ENCODE results near the gene TBCA. TPM values are rescaled to one million over a fixed set of nuclear protein-coding genes. Genes with fewer than 3 reads are reported as not detected.
A peak's percentile ranks its signal among the peaks of the same experiment; 100 is the strongest.

The TBCA gene
- total RNA-seq, 4 donors from 2014 or later, result 128 to 152 (median 146) TPM

GRCh38 chr5:77778881-77779438 lies 2.8 kb upstream of the TBCA start:
- H3K9me3 ChIP-seq, result no peaks in the 10 kb centered on the region
- no peak for DNase-seq (ENCODE audit: extremely low spot score)
- no peaks in the 10 kb centered on the region for H3K36me3 ChIP-seq
- no peak for TF ChIP-seq EP300 (IDR thresholded peaks at IDR 0.05)
- TF ChIP-seq CTCF (IDR thresholded peaks at IDR 0.05), result no peak
- TF ChIP-seq POLR2AphosphoS5 (IDR thresholded peaks at IDR 0.05), result no peak
- TF ChIP-seq POLR2A (IDR thresholded peaks at IDR 0.05; ENCODE audit: low read depth), result no peak
- WGBS, result 94% methylated on average over 2 of the region's 2 CpGs
- H3K4me3 ChIP-seq, result no peak overlapping the region
- intact Hi-C loops (cut with DNase I), result loop anchor here (5.0 to 10.0 kb wide), 2 partner anchors 73 to 134 kb away; no protein-coding TSS in a partner anchor
- no peaks in the 10 kb centered on the region for H3K27me3 ChIP-seq
- no peak overlapping the region for H3K27ac ChIP-seq (replicated peaks in 1 of 4)
- H3K4me1 ChIP-seq, result peaks cover 14 to 20% (median 19%) of the 10 kb centered on the region in 4 donors

GRCh38 chr5:77778398-77778797 lies 2.3 kb upstream of the TBCA start:
- Histone ChIP-seq H3K36me3 (no peaks in the 10 kb centered on the region), H3K27me3 (no peaks in the 10 kb centered on the region), H3K9me3 (no peaks in the 10 kb centered on the region), H3K4me1 (peaks cover 19 to 26% (median 24%) of the 10 kb centered on the region in 4 donors), H3K27ac (replicated peaks in 1 of 4) (no peak overlapping the region), H3K4me3 (no peak overlapping the region)
- intact Hi-C loops (cut with DNase I), result loop anchor here (5.0 to 10.0 kb wide), 2 partner anchors 74 to 134 kb away; no protein-coding TSS in a partner anchor
- WGBS, result 100% methylated on average over 2 of the region's 2 CpGs
- no peak for DNase-seq (ENCODE audit: extremely low spot score)
- no peak for TF ChIP-seq POLR2A (IDR thresholded peaks at IDR 0.05; ENCODE audit: low read depth)
- TF ChIP-seq CTCF (IDR thresholded peaks at IDR 0.05), result no peak
- TF ChIP-seq POLR2AphosphoS5 (IDR thresholded peaks at IDR 0.05), result no peak
- TF ChIP-seq EP300 (IDR thresholded peaks at IDR 0.05), result no peak

- Histone ChIP-seq H3K4me1 (peaks cover 24 to 31% (median 29%) of the 10 kb centered on the region in 4 donors), H3K27me3 (no peaks in the 10 kb centered on the region), H3K4me3 (no peak overlapping the region), H3K27ac (replicated peaks in 1 of 4) (no peak overlapping the region), H3K9me3 (no peaks in the 10 kb centered on the region), H3K36me3 (no peaks in the 10 kb centered on the region)
- no peak for TF ChIP-seq EP300 (IDR thresholded peaks at IDR 0.05)
- WGBS, result 84% methylated on average over 3 of the region's 3 CpGs
- DNase-seq (ENCODE audit: extremely low spot score), result no peak
- intact Hi-C loops (cut with DNase I), result loop anchor here (5.0 to 10.0 kb wide), 2 partner anchors 74 to 133 kb away; no protein-coding TSS in a partner anchor
These were observed 1.8 kb upstream of the TBCA start for GRCh38 chr5:77777911-77778310.

DNA sequence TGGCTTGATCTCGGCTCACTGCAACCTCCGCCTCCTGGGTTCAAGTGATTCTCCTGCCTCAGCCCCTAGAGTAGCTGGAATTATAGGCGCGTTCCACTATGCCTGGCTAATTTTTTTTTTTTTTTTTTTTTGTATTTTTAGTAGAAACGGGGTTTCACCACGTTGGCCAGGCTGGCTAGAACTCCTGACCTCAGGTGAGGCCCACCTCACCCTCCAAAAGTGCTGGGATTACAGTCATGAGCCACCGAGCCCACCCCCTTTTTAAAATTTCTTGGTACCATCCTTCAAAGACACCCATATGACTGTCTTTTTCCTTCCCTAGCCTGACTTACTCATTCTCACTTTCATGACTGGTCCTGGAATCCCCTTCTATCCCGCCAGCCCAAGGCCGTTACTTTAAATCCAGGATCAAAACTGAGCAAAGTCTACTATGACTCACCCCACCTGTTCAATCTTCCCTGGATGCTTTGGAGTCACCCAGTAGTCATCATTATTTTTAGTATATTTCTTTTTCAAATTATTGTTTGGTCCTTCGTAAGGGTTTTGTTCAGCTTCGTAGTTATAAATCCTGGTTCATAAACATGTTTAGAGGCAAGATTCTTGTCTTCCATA lies 1.2 kb upstream of the TBCA start:
- Histone ChIP-seq H3K4me3 (no peak overlapping the region), H3K9me3 (no peaks in the 10 kb centered on the region), H3K4me1 (peaks cover 25 to 36% (median 35%) of the 10 kb centered on the region in 4 donors), H3K36me3 (no peaks in the 10 kb centered on the region), H3K27me3 (no peaks in the 10 kb centered on the region), H3K27ac (replicated peaks in 1 of 4) (no peak overlapping the region)
- intact Hi-C loops (cut with DNase I), result loop anchor here (5.0 to 10.0 kb wide), 2 partner anchors 75 to 133 kb away; no protein-coding TSS in a partner anchor
- TF ChIP-seq POLR2AphosphoS5 (IDR thresholded peaks at IDR 0.05), result no peak
- TF ChIP-seq EP300 (IDR thresholded peaks at IDR 0.05), result no peak
- TF ChIP-seq POLR2A (IDR thresholded peaks at IDR 0.05; ENCODE audit: low read depth), result no peak
- TF ChIP-seq CTCF (IDR thresholded peaks at IDR 0.05), result no peak
- DNase-seq (ENCODE audit: extremely low spot score), result no peak
- 89% methylated on average over 10 of the region's 11 CpGs for WGBS

DNA sequence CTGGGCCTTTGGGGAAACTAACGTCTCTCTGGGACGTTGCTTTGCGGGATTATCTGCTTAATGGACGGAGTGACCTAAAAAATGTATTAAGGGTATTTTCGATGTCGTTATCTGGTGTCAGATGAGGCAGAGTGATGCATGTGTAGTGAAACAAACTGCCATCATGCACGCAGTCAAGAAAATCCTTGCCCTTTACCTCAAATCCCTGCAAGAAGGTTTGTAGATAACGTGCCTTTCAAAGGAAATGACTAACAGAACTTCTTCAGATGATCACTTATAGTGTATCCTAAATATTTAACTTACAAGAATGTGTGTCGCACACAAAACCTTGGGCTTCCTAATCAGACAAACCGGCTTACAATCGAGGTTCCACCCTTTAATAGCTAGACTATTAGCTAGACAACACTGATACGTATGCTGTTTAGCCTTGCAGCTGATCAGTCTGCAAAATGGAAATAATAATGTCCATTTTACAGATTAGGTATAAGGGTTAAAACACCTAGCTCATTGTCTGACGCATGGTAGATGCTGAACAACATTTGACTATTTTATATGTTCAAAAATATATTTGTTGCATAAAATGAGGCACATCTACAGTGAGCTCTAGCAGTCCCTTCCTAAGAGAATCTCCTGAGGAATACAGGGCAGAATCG lies 541 bp upstream of the TBCA start:
- Histone ChIP-seq H3K36me3 (no peaks in the 10 kb centered on the region), H3K27me3 (no peaks in the 10 kb centered on the region), H3K9me3 (no peaks in the 10 kb centered on the region), H3K4me3 (peak overlapping the region; percentile 68 to 85 (median 80)), H3K4me1 (peaks cover 26 to 42% (median 42%) of the 10 kb centered on the region in 4 donors), H3K27ac (replicated peaks in 1 of 4) (peak overlapping the region; percentile 93 to 96 (median 96))
- 20% methylated on average over 14 of the region's 14 CpGs for WGBS
- DNase-seq (ENCODE audit: extremely low spot score), result no peak
- TF ChIP-seq POLR2A (IDR thresholded peaks at IDR 0.05; ENCODE audit: low read depth), result no peak
- TF ChIP-seq EP300 (IDR thresholded peaks at IDR 0.05), result no peak
- no peak for TF ChIP-seq POLR2AphosphoS5 (IDR thresholded peaks at IDR 0.05)
- no peak for TF ChIP-seq CTCF (IDR thresholded peaks at IDR 0.05)
- intact Hi-C loops (cut with DNase I), result loop anchor here (5.0 to 10.0 kb wide), 2 partner anchors 76 to 132 kb away; no protein-coding TSS in a partner anchor
